Measurements from ENCODE around the gene LRRC26.
A peak's percentile ranks its signal among the peaks of the same experiment; 100 is the strongest.
"Not testable (repeated sequence)": the region's sequence is repeated elsewhere in the genome, so short reads cannot be mapped to it uniquely, and the experiment has no call there.

LRRC26 gene

DNA sequence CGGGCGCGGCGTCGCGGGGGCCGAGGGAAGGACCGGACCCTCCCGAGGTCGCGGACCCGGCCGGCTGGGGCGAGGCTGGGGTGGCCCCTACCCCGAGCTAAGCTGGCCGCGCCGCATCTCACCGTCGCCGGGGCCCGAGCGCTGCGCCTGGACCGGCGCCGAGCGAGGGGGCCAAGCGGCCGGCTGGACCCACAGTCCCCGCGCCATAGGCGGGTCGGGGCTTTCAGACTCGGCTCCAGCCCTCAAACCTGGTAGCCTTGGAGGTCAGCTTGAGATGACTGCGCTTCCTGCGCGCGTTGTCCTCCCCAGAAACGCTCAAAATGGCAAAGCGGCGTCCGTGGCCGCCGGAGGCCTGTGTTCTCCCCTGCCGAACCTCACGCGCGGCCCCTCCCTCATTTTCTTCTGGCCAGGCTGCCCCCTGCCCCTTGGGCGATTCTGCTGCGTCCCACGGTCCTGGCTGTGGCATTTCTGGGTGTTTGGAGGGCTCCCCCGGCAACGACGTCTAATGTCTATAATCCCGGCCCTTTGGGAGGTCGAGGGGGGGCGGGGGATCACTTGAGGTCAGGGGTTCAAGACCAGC lies 39.6 kb downstream of the LRRC26 start:
- DNase-seq, result no peak

DNA sequence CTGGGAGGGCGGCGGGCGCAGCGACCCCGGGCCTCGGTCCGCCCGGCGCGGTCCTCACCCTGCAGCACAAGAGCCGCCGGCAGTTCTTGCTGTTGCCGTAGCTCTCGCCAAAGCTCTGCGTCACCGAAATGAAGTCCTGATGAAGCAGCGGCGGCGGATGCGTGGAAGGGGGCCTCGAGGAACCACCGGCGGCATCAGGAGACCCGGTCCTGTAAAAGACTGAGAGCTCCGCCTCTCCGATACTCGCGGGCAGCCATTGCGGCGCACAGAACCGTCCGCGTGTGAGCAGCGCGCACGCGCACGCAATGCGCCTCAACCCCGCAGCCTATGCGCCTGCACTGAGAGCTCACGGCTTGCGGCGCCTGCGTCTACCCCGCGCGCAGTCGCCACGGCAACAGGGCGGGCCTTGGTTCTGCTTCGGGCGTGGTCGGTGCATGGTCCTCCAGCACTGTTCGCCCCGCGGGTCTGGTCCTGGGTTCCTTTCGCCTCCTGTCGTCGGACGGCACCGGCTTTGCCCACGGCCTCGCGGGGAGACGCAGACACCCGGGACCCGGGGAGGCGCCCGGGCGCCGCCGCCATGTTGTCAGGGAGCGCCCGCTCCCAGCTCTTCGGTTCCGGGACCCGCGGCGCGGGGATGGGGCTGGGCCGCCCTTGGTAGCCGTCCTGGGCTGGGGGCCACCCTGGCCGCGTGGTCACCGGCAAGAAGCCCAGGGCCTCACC lies 40.2 kb downstream of the LRRC26 start:
- peak; percentile 93 for DNase-seq

DNA sequence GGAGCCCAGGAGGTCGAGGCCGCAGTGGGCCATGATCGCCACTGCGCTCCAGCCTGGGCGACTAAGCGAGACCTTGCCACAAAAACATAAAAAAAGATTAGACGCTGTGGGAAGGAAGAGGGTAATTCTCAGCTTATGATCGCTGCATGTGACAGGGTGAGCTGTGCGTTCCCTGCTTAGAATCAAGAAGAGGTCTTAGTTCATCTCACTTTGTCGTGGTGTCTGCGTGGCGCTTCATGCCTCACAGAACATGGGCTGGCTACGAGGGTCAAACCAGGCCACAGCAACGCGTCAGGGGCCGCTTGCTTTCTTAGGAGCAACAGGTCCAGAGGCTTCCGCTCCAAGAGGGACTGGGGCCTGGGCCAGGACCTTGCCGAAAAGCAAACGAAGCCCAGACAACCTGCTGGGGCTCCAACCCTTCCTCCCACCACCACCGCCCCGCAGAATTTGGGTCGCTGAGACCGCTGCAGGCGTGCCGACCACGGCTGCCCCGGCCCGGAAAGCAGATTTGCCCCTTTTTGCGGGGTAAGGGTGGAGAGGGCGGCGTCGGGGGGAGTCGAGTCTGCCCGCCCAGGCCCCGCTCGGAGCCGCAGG lies 40.9 kb downstream of the LRRC26 start:
- DNase-seq, result peak; percentile 37

DNA sequence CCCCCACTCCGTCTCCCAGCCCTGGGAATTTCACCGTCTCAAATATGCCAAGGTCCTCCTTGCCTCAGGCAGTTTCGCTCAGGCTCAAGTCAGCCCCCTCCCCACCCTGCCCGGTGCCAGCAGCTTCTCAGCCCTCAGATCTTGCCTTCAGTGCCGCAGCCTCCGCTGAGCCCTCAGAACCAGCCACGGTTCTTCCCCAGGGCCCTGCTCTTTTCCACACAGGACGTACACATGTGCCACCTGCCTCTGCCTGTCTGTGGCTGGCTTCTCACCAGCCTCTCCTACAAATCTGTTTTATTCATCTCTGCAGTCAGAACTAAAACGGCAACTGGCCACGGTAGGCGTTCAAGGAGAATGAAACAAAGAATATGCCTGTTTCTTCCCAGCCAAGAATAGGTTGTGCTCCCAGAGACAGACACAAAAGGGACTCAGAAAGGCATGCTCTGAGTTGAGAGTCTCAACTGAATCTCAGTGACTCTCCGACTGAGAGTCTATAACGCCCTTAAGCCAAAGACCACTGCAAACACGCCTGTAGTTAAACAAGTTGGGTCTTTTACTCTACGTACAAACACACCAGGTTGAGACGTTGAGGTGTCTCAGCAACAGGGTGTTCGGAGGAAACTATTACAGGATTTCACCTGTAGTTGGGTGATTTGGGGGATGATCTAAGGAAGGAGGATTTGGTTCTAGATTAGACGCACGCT lies 41.5 kb downstream of the LRRC26 start:
- DNase-seq, result peak; percentile 54

DNA sequence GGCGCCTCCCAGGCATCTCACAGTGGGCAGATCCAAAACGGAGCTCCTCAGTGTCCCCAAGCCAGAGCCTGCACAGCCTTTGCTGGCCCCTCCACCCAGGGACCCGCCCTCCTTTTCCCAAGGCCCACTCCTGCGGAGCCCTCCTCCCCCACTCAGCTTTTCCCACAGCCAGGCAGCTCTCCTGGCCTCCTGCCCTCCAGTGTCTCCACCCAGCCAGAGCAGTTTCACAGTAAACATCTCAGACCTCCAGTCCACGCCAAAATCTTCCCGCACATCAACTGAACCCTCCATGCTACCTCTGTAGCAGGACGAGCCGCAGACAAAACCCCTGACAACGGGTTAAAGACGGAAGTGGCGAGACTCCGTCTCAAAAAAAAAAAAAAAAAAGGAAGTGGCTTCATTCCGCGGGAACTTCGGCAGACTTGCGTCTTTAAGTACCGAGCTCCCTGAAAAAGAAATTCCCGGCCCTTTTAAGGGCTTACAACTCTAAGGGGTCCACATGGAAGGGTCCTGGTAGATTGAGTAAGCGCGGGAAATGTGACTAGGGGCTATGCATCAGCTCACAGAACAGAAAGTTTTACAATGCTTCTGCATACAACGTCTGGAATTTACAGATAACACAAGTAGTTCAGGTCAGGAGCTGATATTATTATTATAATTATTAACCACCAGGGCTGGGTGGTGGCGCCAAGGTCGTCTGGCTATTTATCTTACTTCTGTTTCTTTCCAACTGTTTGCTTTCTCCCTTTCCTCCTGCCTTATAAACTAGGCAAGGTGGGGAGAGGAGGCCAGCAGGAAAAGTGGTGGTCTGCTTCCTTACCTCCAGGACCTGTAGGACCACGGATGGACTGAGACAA lies 42.3 kb downstream of the LRRC26 start:
- peak; percentile 46 for DNase-seq

DNA sequence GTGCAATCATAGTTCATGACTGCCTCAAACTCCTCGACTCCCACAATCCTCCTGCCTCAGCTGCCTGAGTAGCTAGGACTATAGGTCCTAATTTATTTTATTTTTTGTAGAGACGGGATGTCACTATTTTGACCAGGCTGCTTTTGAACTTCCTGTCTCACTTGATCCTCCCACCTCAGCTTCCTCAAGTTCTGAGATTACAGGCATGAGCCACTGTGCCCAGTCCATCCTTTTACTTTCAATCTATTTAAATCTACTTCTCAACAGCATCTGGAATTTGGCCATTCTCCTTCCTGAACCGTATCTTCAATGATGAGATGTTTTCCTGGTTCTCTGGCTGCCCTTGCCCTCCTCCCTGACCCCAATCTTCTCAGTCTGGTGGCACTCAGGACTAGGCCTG lies 43.1 kb downstream of the LRRC26 start:
- no peak for DNase-seq

DNA sequence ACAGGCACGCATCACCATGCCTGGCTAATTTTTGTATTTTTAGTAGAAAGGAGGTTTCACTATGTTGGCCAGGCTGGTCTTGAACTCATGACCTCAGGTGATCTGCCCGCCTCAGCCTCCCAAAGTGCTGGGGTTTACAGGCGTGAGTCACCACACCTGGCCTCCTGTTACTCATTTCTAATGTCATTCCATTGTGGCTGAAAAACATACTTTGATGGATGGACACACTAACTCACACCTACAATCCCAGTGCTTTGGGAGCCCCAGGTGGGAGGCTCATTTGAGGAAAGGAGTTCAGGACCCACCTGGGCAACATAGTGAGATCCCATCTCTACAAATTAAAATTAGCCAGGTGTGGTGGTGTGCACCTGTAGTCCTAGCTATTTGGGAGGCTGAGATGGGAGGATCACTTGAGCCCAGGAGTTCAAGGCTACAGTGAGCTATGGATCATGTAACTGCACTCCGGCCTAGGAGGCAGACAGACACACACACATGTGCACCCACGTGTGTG lies 45.8 kb downstream of the LRRC26 start:
- DNase-seq, result not testable (repeated sequence)

DNA sequence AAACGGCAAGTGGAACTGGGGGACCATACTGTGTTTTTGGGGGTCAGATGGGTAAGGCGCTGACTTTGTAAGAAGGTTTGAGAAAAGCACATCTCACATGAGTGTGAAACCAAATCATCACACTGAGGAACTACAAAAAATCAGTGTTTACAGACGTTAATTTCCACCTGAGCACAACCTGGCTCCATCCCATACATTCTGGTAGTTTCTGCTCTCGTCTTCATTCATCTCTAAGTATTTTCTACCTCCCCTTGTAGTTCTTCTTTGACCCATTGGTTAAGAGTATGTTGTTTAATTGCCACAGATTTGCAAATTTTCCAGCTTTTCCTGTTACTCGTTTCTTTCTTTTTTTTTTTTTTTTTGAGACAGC lies 46.4 kb downstream of the LRRC26 start:
- no peak for DNase-seq

DNA sequence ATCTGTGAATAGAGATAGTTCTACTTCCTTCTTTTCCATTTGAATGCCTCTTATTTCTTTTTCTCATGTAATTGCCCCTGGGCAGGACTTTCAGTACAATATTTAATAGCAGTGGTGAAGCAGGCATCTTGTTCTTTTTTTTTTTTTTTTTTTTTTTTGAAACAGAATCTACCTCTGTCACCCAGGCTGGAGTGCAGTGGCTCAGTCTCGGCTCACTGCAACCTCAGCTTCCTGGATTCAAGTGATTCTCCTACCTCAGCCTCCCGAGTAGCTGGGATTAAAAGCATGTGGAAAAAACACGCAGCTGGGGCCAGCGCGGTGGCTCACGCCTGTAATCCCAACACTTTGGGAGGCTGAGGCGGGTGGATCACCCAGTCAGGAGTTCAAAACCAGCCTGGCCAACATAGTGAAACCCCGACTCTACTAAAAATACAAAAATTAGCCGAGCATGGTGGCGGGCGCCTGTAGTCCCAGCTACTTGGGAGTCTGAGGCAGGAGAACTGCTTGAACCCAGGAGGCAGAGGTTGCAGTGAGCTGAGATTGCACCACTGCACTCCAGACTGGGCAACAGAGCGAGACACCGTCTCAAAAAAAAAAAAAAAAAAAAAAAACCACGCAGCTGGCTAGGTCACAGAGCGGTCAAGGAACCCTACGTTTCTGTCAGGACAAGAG lies 46.9 kb downstream of the LRRC26 start:
- not testable (repeated sequence) for DNase-seq

DNA sequence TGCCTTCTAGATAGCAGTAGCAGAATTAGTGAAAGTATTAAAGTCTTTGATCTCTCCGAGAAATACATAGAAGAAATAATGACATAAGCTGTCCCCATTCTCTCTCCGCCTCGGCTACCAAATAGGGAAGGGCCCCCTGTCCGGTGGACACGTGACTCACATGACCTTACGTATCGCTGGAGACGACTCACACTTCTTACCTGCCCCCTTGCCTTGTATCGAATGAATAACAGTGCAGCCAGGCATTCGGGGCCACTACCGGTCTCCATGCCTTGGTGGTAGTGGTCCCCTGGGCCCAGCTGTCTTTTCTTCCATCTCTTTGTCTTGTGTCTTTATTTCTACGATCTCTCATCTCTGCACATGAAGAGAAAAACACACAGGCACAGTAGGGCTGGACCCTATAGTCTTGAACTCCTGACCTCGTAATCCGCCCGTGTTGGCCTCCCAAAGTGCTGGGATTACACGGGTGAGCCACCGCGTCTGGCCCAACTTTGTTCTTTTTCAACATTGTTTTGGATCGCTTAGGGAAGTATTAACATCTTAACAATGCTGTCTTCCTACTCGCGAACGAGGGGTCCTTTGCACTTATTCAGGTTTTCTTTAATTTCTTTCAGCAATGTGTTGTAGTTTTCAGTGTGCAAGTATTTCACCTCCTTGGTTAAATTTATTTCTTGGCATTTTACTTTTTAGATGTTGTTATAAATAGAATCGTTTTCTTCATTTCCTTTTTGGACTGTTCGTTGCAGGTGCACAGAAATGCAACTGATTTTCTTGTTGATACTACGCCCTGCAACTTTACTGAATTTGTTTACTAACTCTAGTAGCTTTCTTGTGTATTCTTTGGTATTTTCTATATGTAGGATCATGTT lies 47.7 kb downstream of the LRRC26 start:
- not testable (repeated sequence) for DNase-seq

All from activated CD4-positive, alpha-beta T cell treated with anti-CD3 and anti-CD28 coated beads for 48 hours (primary cell).